HG02759 (cell line): ENCODE data around the gene SMO.
A peak's percentile ranks its signal among the peaks of the same experiment; 100 is the strongest.
"Not testable (repeated sequence)": the region's sequence is repeated elsewhere in the genome, so short reads cannot be mapped to it uniquely, and the experiment has no call there.

Experiments
- ATAC-seq: cut with Tn5 transposase; IDR thresholded peaks from one replicate; pipeline ENCODE4 v1.9.1; 2021; ENCODE audit warnings: mild to moderate bottlenecking, moderate library complexity; ENCODE audit not compliant: unreplicated experiment

The SMO gene

GRCh38 chr7:129205987-129206785 lies 17.8 kb downstream of the SMO start:
- ATAC-seq, result no peak

GRCh38 chr7:129208667-129209066 lies 20.2 kb downstream of the SMO start:
- no peak for ATAC-seq

DNA sequence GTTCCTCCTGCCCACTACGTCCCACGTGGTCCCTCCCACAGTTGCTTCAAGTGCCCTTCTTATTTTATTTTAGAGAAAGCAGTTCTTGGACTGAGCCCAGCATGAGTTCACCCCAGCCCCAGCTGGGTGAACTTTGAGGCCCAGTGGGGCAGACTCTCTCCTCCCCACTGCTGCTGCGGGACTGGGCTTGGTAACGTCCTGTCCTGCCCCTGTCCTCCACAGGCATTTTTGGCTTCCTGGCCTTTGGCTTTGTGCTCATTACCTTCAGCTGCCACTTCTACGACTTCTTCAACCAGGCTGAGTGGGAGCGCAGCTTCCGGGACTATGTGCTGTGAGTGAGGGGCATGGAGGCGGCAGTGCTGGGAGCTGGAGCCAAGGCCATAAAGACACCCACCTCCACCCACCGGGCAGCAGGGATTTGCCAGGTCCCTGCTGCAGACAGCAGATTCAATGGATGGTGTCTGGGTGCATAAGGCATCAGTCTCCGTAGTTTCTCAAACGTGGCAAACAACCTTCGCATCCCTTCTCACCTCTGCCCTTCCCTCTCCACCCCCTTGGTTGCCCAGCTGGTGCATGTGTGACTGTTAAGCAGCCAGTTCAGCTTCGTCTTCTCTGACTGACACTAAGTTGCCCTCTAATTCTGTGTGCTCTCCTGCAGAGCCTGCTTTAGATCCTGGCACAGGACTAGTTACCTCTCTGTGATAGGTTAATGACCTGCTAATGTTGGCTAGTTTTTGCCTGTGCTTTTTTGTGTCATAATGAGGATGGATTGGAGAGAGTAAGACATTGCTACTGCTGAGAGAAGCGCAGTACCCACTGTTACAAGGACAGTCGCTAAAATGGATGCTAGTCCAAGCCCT lies 20.9 kb downstream of the SMO start:
- no peak for ATAC-seq

GRCh38 chr7:129210256-129210988 lies 22.0 kb downstream of the SMO start:
- ATAC-seq, result peak; percentile 76

DNA sequence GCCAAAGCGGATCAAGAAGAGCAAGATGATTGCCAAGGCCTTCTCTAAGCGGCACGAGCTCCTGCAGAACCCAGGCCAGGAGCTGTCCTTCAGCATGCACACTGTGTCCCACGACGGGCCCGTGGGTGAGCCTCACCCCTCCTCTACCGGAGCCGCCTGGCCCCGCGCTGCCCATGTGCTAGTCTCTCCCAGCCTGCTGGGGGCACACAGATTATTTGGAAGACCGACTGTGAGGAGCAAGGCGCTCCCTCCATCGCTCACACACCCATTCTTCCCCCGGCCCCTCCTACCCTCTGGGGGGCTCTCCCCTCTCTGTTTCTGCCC lies 22.5 kb downstream of the SMO start:
- ATAC-seq, result no peak

GRCh38 chr7:129212126-129212525 lies 23.7 kb downstream of the SMO start:
- no peak for ATAC-seq

DNA sequence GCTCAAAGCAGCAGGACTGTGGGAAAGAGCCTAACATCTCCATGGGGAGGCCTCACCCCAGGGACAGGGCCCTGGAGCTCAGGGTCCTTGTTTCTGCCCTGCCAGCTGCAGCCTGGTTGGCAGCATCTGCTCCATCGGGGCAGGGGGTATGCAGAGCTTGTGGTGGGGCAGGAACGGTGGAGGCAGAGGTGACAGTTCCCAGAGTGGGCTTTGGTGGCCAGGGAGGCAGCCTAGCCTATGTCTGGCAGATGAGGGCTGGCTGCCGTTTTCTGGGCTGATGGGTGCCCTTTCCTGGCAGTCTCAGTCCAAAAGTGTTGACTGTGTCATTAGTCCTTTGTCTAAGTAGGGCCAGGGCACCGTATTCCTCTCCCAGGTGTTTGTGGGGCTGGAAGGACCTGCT lies 24.2 kb downstream of the SMO start:
- no peak for ATAC-seq

DNA sequence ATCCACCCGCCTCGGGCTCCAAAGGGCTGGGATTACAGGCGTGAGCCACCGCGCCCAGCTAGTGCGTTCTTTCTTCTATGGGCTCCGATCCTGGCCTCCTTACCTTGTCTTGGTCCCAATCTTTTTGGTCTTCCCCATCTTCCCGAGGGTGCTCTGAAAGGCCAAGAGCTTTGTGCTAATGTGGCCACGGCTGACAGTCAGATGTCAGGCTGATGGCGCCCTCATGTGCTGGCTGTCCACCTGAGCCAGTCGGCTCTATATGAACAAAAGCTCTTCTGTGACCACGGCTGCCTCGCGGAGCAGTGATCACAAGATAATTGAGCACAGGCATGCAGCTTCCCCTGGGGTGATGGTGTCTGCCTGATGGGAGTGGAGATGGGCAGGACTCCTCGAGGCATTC lies 25.4 kb downstream of the SMO start:
- no peak for ATAC-seq

DNA sequence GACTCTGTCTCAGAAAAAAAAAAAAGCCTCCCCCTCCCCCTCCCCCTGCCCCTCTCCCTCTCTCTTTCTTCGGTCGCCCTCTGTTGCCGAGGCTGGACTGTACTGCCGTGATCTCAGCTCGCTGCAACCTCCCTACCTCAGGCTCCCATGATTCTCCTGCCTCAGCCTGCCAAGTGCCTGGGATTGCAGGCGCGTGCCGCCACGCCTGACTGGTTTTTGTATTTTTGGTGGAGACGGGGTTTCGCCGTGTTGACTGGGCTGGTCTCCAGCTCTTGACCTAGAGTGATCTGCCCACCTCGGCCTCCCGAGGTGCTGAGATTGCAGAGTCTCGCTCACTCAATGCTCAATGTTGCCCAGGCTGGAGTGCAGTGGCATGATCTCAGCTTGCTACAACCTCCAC lies 27.3 kb downstream of the SMO start:
- not testable (repeated sequence) for ATAC-seq

GRCh38 chr7:129216101-129216715 lies 27.8 kb downstream of the SMO start:
- not testable (repeated sequence) for ATAC-seq

GRCh38 chr7:129216821-129217416 lies 28.5 kb downstream of the SMO start:
- not testable (repeated sequence) for ATAC-seq

- no peak for ATAC-seq
These were observed 30.2 kb downstream of the SMO start for GRCh38 chr7:129218514-129219062.

- ATAC-seq, result not testable (repeated sequence)
These were observed 30.7 kb downstream of the SMO start for GRCh38 chr7:129219166-129219565.

DNA sequence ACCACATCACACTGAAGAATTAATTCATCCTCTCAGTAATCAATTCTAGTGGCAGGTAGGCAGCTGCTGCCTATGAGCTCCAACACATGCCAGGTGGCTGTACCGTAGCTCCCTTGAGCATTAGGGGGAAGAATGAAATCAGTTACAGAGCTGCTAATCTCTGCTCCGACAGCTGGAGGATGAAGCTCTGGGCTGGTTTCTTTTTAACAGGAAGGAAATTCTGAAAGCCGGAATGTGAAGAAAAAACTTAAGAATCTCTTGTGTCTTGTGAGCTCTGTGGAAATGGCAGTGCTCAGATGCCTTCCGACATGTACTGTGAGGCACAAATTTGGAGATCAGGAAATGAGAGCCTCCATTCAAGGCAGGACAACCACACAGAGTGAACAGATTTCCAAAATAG lies 33.6 kb downstream of the SMO start:
- no peak for ATAC-seq

DNA sequence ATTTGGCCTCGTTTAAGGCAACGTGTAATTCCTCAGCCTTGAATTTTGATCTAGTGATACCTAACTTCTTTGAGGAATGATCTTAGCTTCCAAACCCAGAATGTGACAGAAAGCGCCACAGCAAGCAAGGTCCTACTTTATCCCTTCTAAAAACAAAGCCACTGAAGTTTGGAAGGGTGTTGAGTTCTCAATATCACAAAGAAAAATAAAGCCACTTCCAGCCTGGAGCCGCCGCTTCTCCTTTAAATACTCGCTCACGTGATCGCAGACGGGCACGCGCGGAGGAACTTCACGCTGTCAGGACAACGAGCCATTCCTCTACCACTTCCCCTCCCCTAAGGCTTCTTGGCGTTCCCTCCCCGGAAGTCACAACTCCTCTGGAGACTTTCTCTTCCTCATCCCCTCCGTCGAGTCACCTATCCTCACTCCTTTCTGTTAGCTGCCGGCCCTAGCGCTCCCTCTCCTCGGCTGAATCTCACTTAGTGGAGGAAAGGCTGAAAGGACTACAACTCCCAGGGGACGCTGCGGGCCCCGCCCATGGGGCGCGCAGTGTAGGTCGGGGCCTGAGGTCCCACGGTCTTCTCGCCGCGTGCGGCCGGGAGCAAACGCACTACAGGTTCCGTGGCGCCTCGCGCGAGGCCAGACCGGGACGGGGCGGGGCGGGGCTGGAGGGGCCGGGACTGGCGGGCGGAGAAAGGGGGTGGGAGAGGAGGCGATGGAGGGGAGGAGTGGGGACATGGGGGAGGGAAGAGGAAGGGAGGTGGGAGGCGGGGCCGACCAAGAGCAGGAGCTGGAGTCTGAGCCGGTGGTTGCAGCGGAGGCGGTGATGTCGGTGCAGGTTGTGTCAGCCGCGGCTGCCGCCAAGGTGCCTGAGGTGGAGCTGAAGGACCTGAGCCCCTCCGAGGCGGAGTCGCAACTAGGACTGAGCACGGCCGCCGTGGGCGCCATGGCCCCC lies 36.1 kb downstream of the SMO start, which contains the start of gene AHCYL2:
Gene AHCYL2, plus strand, starts transcription at position 780 of the 955 bp plus-strand sequence.
- ATAC-seq, result peak; percentile 95

DNA sequence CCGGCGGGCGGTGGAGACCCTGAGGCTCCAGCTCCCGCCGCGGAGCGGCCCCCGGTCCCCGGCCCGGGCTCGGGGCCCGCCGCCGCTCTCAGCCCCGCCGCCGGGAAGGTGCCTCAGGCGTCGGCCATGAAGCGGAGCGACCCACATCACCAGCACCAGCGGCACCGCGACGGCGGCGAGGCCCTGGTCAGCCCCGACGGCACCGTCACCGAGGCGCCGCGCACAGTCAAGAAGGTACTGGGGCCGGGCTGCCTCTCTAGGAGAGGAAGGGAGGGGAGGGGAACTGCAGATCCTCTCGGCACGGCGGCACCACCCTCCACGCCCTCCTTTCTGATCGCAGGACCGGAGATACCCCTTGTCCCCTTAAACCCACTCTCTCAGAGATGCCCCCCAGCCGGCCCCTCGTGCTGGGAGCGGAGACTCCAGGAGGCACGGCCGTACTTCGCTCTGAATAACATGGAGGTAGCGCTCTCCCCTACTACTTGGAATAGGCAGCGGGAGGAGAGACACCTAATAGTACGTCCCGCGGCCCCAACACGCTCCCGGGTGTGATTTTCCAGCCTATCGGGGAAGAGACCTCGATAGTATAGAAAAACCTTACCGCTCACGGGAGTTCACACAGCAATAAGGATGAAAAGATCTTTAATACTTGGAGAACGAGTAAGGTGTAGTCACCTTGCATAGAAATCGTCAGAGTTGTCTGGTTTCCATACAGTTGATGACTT lies 36.9 kb downstream of the SMO start:
- peak; percentile 36 for ATAC-seq

- ATAC-seq, result no peak
These were observed 37.6 kb downstream of the SMO start for GRCh38 chr7:129225931-129226572.
